Keratinocyte (primary cell): ENCODE data around the gene DPH6. TPM values are rescaled to one million over a fixed set of nuclear protein-coding genes. Genes with fewer than 3 reads are reported as not detected.
A peak's percentile ranks its signal among the peaks of the same experiment; 100 is the strongest.

ENCODE experiments used
- DNase-seq: peaks from one replicate; pipeline ENCODE4 v3.0.0-alpha.2; 2011; ENCODE audit warnings: low read depth, missing footprints, low spot score
- FAIRE-seq: peaks from 2 replicates; lab custom pipeline; 2011; peaks lifted over from hg19 to GRCh38; lab: Jason Lieb, UNC
- H2AFZ ChIP-seq: 2 replicates; pipeline ENCODE4 v1.6.0; 2012; ENCODE audit warnings: low read length, control low read depth, inconsistent platforms; ENCODE audit not compliant: control insufficient read depth
- H3K27ac ChIP-seq: 2 replicates; pipeline ENCODE4 v1.5.1; 2011; ENCODE audit warnings: low read length; ENCODE audit not compliant: control insufficient read depth, insufficient read depth
- H3K27me3 ChIP-seq: 3 replicates; pipeline ENCODE4 v1.6.0; 2011; ENCODE audit warnings: low read length; ENCODE audit not compliant: control insufficient read depth, insufficient read depth; ENCODE audit errors: extremely low read depth
- H3K36me3 ChIP-seq, 2 experiments: 2 replicates in 1 of 2; 3 replicates in 1 of 2; pipeline ENCODE4 v1.5.1; 2011; ENCODE audit warnings: low read length in 2 of 2, mild to moderate bottlenecking in 1 of 2; ENCODE audit not compliant: control insufficient read depth in 2 of 2, insufficient read depth in 2 of 2; ENCODE audit errors: extremely low read depth in 1 of 2
- H3K4me1 ChIP-seq: 3 replicates; pipeline ENCODE4 v1.5.1; 2011; ENCODE audit warnings: low read length; ENCODE audit not compliant: control insufficient read depth, insufficient read depth; ENCODE audit errors: extremely low read depth
- H3K4me2 ChIP-seq: 3 replicates; pipeline ENCODE4 v1.6.0; 2011; ENCODE audit warnings: low read depth, low read length; ENCODE audit not compliant: control insufficient read depth, insufficient read depth; ENCODE audit errors: extremely low read depth
- H3K4me3 ChIP-seq, 3 experiments: fragments of 200-600 bp in 1 of 3; sonication (generic) in 1 of 3; 2 replicates in 2 of 3; 3 replicates in 1 of 3; pipeline ENCODE4 v1.5.1; 2011 to 2016; ENCODE audit warnings: low read length in 3 of 3, mild to moderate bottlenecking in 3 of 3, control low read depth in 2 of 3, inconsistent platforms in 1 of 3, low read depth in 1 of 3, mixed read lengths in 1 of 3, mixed run types in 1 of 3, moderate library complexity in 1 of 3; ENCODE audit not compliant: control insufficient read depth in 2 of 3, insufficient read depth in 2 of 3; ENCODE audit errors: extremely low read depth in 1 of 3
- H3K79me2 ChIP-seq: 2 replicates; pipeline ENCODE4 v1.6.0; 2012; ENCODE audit warnings: low read length; ENCODE audit not compliant: control insufficient read depth, insufficient read depth
- H3K9ac ChIP-seq: 3 replicates; pipeline ENCODE4 v1.6.0; 2011; ENCODE audit warnings: low read length; ENCODE audit not compliant: control insufficient read depth, insufficient read depth; ENCODE audit errors: extremely low read depth
- H3K9me1 ChIP-seq: 3 replicates; pipeline ENCODE4 v1.6.0; 2011; ENCODE audit warnings: low read length; ENCODE audit not compliant: control insufficient read depth, insufficient read depth; ENCODE audit errors: extremely low read depth
- H3K9me3 ChIP-seq: 2 replicates; pipeline ENCODE4 v1.5.1; 2012; ENCODE audit warnings: low read depth, low read length; ENCODE audit not compliant: control insufficient read depth
- H4K20me1 ChIP-seq: 3 replicates; pipeline ENCODE4 v1.6.0; 2011; ENCODE audit warnings: low read length; ENCODE audit not compliant: control insufficient read depth, insufficient read depth; ENCODE audit errors: extremely low read depth
- CTCF ChIP-seq, 3 experiments: IDR thresholded peaks in 1 of 3; conservative IDR thresholded peaks in 1 of 3; optimal IDR thresholded peaks in 1 of 3; 2 replicates in 2 of 3; 3 replicates in 1 of 3; pipeline versions ENCODE3 to v1.5.1; 2011; ENCODE audit warnings: low read length in 3 of 3, mild to moderate bottlenecking in 3 of 3, moderate library complexity in 2 of 3, control low read depth in 1 of 3, inconsistent platforms in 1 of 3; ENCODE audit not compliant: insufficient read depth in 2 of 3; ENCODE audit errors: extremely low read depth in 1 of 3
- EZH2 ChIP-seq: IDR thresholded peaks from one replicate; pipeline ENCODE4 v1.6.1; 2012; ENCODE audit warnings: inconsistent platforms, mild to moderate bottlenecking, low read length, moderate library complexity
- dilution Hi-C: fragments of 300-500 bp; cut with MboI; formaldehyde crosslinking; loops from one replicate; pipeline ENCODE4 v1.7.0; 2020; ENCODE audit warnings: low sequenced_read_pairs; ENCODE audit not compliant: extremely low pct_ligation_motif_present
- polyA plus RNA-seq, 5 experiments: library from polyadenylated mRNA; depleted of rRNA in 3 of 5; stranded (reverse) in 3 of 5; stranded (forward) in 1 of 5; unstranded in 1 of 5; fragments of >200 nt; gene quantifications; 1 replicate in 1 of 5; 2 replicates in 3 of 5; 3 replicates in 1 of 5; pipeline versions ENCODE4 v1.2.1 to v1.2.3, GENCODE V29; 2011 to 2012; ENCODE audit warnings: missing spikeins in 2 of 5, low read depth in 1 of 5, low replicate concordance in 1 of 5

DPH6 gene
- polyA plus RNA-seq, 1 donor (not counting 4 experiments of a cell fraction or from before 2014, with no cell fraction given), result 13.6 TPM

- Histone ChIP-seq H3K9me3 (peaks cover 2% of the 10 kb centered on the region), H4K20me1 (no peaks in the 10 kb centered on the region), H3K9me1 (no peaks in the 10 kb centered on the region), H3K27me3 (no peaks in the 10 kb centered on the region), H3K9ac (no peak overlapping the region), H3K4me1 (peaks cover 6% of the 10 kb centered on the region), H3K79me2 (no peaks in the 10 kb centered on the region), H3K36me3 (no peaks in the 10 kb centered on the region), H3K4me3 (no peak overlapping the region), H3K27ac (no peak overlapping the region), H2AFZ (peak overlapping the region; percentile 34), H3K4me2 (peak overlapping the region; percentile 38)
- dilution Hi-C loops, result no loop called here
- DNase-seq, result no peak
- TF ChIP-seq EZH2, result no peak
- no peak for TF ChIP-seq CTCF (optimal IDR thresholded peaks at IDR 0.05 in 1 of 3, IDR thresholded peaks at IDR 0.05 in 1 of 3, conservative IDR thresholded peaks at IDR 0.05 in 1 of 3; ENCODE audit: extremely low read depth in 1 of 3, insufficient read depth in 2 of 3, low read length in 3 of 3)
- no peak for FAIRE-seq
Measured at GRCh38 chr15:35491999-35492398, 54.0 kb downstream of the DPH6 start.

GRCh38 chr15:35491173-35491572, 54.8 kb downstream of the DPH6 start:
- dilution Hi-C loops, result no loop called here
- no peak overlapping the region for H2AFZ ChIP-seq
- H3K4me2 ChIP-seq, result no peak overlapping the region
- H3K36me3 ChIP-seq, result no peaks in the 10 kb centered on the region
- no peaks in the 10 kb centered on the region for H4K20me1 ChIP-seq
- H3K79me2 ChIP-seq, result no peaks in the 10 kb centered on the region
- no peak overlapping the region for H3K9ac ChIP-seq
- TF ChIP-seq CTCF (optimal IDR thresholded peaks at IDR 0.05 in 1 of 3, IDR thresholded peaks at IDR 0.05 in 1 of 3, conservative IDR thresholded peaks at IDR 0.05 in 1 of 3; ENCODE audit: extremely low read depth in 1 of 3, insufficient read depth in 2 of 3, low read length in 3 of 3) (no peak), EZH2 (no peak)
- DNase-seq (no peak), FAIRE-seq (no peak)
- no peaks in the 10 kb centered on the region for H3K9me1 ChIP-seq
- H3K4me1 ChIP-seq, result peaks cover 6% of the 10 kb centered on the region
- H3K27ac ChIP-seq, result no peak overlapping the region
- peaks cover 2% of the 10 kb centered on the region for H3K9me3 ChIP-seq
- H3K4me3 ChIP-seq, result no peak overlapping the region
- H3K27me3 ChIP-seq, result no peaks in the 10 kb centered on the region
